SHP77 treated with DMSO at 0.1 percent for 48 hours (cell line): ENCODE measurements around the gene BRINP3.

Experiments
- DNase-seq: peaks from one replicate; lab custom pipeline; 2025; lab: John Stamatoyannopoulos, UW

The BRINP3 gene

GRCh38 chr1:190452272-190452848 lies 25.3 kb downstream of the BRINP3 start:
- no peak for DNase-seq

DNA sequence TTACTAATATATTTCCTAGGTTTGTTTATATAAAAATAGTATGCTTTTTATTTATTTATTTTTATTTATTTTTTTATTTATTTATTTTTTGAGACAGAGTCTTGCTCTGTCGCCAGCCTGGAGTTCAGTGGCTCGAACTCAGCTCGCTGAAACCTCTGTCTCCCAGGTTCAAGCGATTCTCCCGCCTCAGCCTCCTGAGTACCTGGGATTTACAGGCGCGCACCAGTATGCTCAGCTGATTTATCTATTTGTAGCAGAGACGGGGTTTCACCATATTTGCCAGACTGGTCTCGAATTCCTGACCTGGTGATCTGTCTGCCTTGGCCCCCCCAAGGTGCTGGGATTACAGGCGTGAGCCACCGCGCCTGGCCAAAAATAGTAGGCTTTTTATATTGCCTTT lies 33.2 kb downstream of the BRINP3 start:
- no peak for DNase-seq

GRCh38 chr1:190439447-190439846 lies 38.2 kb downstream of the BRINP3 start:
- no peak for DNase-seq

DNA sequence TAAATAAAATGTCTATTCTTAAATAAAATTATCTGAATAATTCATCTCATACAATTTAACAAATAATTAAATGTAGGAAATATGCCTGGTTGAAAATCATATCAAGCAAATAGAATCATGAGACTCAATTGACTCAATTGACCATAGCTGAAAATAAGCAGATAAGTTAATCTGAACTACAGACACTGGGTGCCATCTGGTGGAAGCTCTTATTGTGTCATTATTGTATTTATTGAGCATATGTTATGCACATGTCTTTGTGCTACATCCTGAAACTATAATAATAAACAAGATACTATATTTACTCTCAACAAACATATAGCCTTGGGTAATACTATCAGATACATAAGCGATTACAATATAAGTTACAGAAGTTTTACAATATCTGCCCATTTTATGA lies 41.0 kb downstream of the BRINP3 start:
- DNase-seq, result peak; percentile 10

GRCh38 chr1:190429932-190430331 lies 47.7 kb downstream of the BRINP3 start:
- DNase-seq, result no peak

DNA sequence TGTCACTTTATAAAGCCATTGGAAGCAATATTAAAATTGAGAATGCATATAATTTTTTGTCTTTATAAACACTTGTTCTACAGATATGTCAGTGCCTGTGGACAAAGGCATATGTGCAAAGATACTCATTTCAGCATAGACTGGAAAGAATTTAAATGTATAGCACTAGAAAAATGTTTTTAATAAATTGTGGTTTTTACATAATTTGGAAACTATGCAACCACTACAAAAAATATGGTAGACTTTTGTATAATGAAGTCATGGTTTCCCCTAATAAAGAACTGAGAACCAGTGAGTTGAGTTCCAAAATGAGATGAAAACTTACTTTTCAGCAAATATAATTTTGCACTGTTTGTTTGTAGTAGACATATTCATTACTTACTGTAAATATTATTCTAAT lies 48.5 kb downstream of the BRINP3 start:
- no peak for DNase-seq

DNA sequence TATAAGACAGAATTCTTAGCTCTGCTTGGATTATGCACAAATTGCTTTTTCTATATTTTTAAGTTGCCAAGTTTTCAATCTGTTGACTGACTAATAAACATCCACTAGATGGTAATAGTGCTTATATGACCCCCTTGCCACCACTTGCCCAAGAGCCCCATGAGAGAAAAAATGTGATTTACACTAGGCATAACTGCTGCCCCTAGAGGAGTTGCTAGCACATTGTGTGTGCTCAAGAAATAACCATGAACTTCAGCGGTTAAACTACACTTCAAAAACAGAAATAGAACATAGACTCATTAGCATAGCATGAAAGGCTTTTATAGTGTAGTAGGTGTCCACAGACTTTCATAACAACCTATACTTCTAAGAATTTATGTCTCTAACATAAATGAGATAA lies 61.4 kb downstream of the BRINP3 start:
- no peak for DNase-seq

- no peak for DNase-seq
Measured at GRCh38 chr1:190413142-190413541, 64.5 kb downstream of the BRINP3 start.

- DNase-seq, result no peak
Measured at GRCh38 chr1:190403402-190403801, 74.3 kb downstream of the BRINP3 start.

DNA sequence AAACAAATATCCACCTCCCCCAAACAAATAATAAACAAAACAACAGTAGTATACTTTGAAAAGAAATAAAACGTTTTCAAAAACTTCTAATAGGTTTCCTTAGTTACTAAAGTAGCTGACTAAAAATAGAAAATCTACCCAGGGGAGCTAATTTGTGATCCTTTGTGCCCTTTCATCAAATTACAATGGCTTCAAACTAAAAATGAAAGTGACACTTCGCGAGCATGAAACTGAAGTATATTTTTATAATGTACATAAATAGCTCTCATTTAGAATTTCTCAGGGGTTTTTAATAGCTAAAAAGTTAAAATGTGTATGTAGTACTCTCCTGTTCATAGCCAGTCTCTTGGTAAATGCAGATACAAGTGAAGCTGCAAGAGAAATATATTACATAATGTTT lies 78.4 kb downstream of the BRINP3 start:
- DNase-seq, result no peak

- no peak for DNase-seq
Measured at GRCh38 chr1:190391582-190391981, 86.1 kb downstream of the BRINP3 start.

GRCh38 chr1:190377991-190378390 lies 99.7 kb downstream of the BRINP3 start:
- no peak for DNase-seq

GRCh38 chr1:190377294-190377693 lies 100.4 kb downstream of the BRINP3 start:
- DNase-seq, result no peak

DNA sequence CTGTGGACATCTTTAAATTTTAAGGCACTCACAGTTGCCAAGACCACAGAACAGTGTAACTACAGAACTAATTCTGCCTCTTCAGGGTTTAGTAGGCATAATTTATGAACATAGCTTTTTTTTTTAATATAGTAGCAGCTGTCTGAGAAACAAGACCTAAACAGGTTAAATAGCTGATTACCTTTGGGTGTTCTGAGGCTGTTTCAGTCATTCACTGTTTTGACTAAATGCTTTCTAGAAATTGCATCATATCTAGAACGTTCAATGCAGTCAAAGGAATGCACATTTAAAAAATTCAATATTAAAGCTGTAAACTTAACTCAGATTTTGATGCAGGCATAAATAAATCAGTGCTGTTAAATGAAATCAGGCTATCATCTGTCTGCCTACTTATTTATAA lies 101.6 kb downstream of the BRINP3 start:
- no peak for DNase-seq

- no peak for DNase-seq
Measured at GRCh38 chr1:190373705-190374336, 103.8 kb downstream of the BRINP3 start.

GRCh38 chr1:190367200-190367599 lies 110.5 kb downstream of the BRINP3 start:
- no peak for DNase-seq

GRCh38 chr1:190365283-190365682 lies 112.4 kb downstream of the BRINP3 start:
- DNase-seq, result no peak

DNA sequence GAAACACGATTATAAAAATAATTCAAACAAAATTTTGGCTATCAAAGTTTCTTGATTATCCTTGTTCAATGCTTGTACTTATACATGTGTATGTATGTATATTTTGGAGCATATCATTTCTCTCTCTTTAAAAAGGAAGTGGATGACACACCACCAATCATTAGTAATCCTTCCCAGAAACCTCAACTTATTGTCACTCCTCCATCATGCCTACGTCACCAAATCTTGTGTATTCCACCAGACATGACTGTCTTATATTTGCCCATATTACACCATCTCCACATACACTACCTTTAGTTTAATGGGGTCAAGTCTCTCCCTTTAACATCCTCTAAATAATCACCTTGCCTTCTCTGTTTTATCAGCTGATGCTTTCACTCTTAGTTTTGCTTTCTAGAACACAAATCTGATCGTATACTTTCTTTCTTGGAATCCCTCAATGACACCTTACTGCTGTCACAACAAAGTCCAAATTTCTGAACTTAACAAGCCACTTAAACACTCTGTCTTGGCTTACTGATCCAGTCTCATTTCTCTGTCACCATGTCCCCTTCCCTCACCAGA lies 124.0 kb downstream of the BRINP3 start:
- DNase-seq, result no peak

DNA sequence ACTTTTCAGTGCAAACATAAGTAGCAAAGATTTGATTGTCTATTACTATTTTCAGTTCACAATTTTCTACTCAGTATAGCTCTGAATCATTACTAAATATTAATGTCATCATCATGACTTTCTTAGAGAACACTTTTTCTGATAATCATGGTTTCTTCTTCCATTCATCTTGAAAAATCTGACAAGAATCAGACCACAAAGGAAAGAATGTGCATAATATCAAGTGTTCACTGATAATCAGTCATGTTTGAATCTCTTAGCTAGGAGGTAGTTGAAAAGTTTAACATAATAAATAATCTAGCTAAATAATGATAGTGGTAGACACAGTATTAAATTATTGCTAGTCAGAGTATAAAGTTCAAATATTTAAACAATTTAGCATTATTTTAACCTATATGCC lies 133.2 kb downstream of the BRINP3 start:
- DNase-seq, result no peak

- no peak for DNase-seq
Measured at GRCh38 chr1:190338829-190339228, 138.8 kb downstream of the BRINP3 start.

- no peak for DNase-seq
Measured at GRCh38 chr1:190328871-190329270, 148.8 kb downstream of the BRINP3 start.

DNA sequence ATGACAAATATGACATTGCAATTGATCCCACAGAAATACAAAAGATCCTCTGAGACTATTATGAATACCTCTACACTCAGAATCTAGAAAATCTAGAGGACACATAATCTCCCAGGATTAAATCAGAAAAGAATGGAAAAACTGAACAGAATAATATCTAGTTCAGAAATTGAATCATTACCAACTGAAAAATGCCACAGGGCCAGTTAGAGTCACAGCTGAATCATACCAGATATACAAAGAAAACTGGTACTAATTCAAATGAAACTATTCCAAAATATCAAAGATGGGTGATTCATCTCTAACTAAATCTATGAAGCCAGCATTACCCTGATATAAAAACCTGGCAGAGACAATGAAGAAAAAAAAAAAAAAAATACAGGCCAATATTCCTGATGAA lies 149.3 kb downstream of the BRINP3 start:
- DNase-seq, result no peak

- DNase-seq, result no peak
Measured at GRCh38 chr1:190327271-190327670, 150.4 kb downstream of the BRINP3 start.

GRCh38 chr1:190323530-190323929 lies 154.1 kb downstream of the BRINP3 start:
- no peak for DNase-seq
